Left ventricle myocardium inferior (tissue), 1 donor: ENCODE results near the gene LEP. TPM values are rescaled to one million over a fixed set of nuclear protein-coding genes. Genes with fewer than 3 reads are reported as not detected.
"Not testable (repeated sequence)": the region's sequence is repeated elsewhere in the genome, so short reads cannot be mapped to it uniquely, and the experiment has no call there.

Source experiments
- DNase-seq: peaks from one replicate; pipeline ENCODE4 v3.0.0-alpha.2; 2020
- H3K27ac ChIP-seq: fragments of 200-600 bp; replicated peaks from 2 replicates; pipeline ENCODE4 v1.8.0; 2021
- H3K27me3 ChIP-seq: fragments of 200-600 bp; 2 replicates; pipeline ENCODE4 v1.8.0; 2021; ENCODE audit warnings: low read depth
- H3K36me3 ChIP-seq: fragments of 200-600 bp; 2 replicates; pipeline ENCODE4 v1.8.0; 2021
- H3K4me1 ChIP-seq: fragments of 200-600 bp; 2 replicates; pipeline ENCODE4 v1.8.0; 2021
- H3K4me3 ChIP-seq: fragments of 200-600 bp; 2 replicates; pipeline ENCODE4 v1.8.0; 2021; ENCODE audit warnings: mild to moderate bottlenecking, moderate library complexity
- H3K9me3 ChIP-seq: fragments of 200-600 bp; replicated peaks from 2 replicates; pipeline ENCODE4 v1.8.0; 2021
- CTCF ChIP-seq: fragments of 200-600 bp; IDR thresholded peaks from 2 replicates; pipeline ENCODE4 v1.8.0; 2021; ENCODE audit warnings: antibody characterized with exemption, mild to moderate bottlenecking, borderline replicate concordance
- intact Hi-C: fragments of 100-400 bp; cut with micrococcal nuclease; formaldehyde crosslinking; loops from one replicate; pipeline ENCODE4 v1.11.0; 2022
- total RNA-seq: library from RNA; stranded (reverse); fragmentation: NEBNext Ultra II Directional; extraction: Animal tissue kit (Norgen Biotek cat#: 25700); gene quantifications from one replicate; pipeline ENCODE4 v1.2.1, GENCODE V29; 2021
- donor health status: DM: no; HTN: yes; CAD: no; lungs with severe emphysema.

LEP gene
- total RNA-seq, 1 donor from 2014 or later = 0.14 TPM

- Histone ChIP-seq H3K36me3 (peaks cover 27% of the 10 kb centered on the region), H3K27ac (no peak overlapping the region), H3K4me3 (no peak overlapping the region), H3K9me3 (peaks cover 35% of the 10 kb centered on the region), H3K4me1 (no peaks in the 10 kb centered on the region), H3K27me3 (no peaks in the 10 kb centered on the region)
- intact Hi-C loops = no loop called here
- no peak for TF ChIP-seq CTCF
- no peak for DNase-seq
Measured at GRCh38 chr7:128281605-128282380, 40.7 kb downstream of the LEP start.

GRCh38 chr7:128284102-128284501 is 43.0 kb downstream of the LEP start:
- no peak for DNase-seq
- intact Hi-C loops = no loop called here
- peaks cover 30% of the 10 kb centered on the region for H3K36me3 ChIP-seq
- no peak overlapping the region for H3K4me3 ChIP-seq
- H3K27ac ChIP-seq = no peak overlapping the region
- no peak for TF ChIP-seq CTCF
- no peaks in the 10 kb centered on the region for H3K27me3 ChIP-seq
- peaks cover 26% of the 10 kb centered on the region for H3K9me3 ChIP-seq
- no peaks in the 10 kb centered on the region for H3K4me1 ChIP-seq

- intact Hi-C loops = no loop called here
- no peak for TF ChIP-seq CTCF
- no peaks in the 10 kb centered on the region for H3K4me1 ChIP-seq
- no peak overlapping the region for H3K4me3 ChIP-seq
- peaks cover 13% of the 10 kb centered on the region for H3K36me3 ChIP-seq
- H3K27me3 ChIP-seq = no peaks in the 10 kb centered on the region
- no peak overlapping the region for H3K27ac ChIP-seq
- no peak for DNase-seq
- no peaks in the 10 kb centered on the region for H3K9me3 ChIP-seq
Measured at GRCh38 chr7:128287556-128287955, 46.5 kb downstream of the LEP start.

- H3K27ac ChIP-seq, intact Hi-C loops, H3K27me3 ChIP-seq, H3K36me3 ChIP-seq, H3K4me3 ChIP-seq, H3K9me3 ChIP-seq, DNase-seq: not testable (repeated sequence)
- H3K4me1 ChIP-seq = peaks cover 12% of the 10 kb centered on the region
Measured at GRCh38 chr7:128298004-128298403, 56.9 kb downstream of the LEP start.

GRCh38 chr7:128299109-128299607 is 58.1 kb downstream of the LEP start:
- Histone ChIP-seq H3K9me3 (no peaks in the 10 kb centered on the region), H3K27me3 (no peaks in the 10 kb centered on the region), H3K36me3 (peaks cover 12% of the 10 kb centered on the region), H3K27ac (no peak overlapping the region), H3K4me3 (no peak overlapping the region), H3K4me1 (peaks cover 12% of the 10 kb centered on the region)
- intact Hi-C loops = no loop called here
- no peak for TF ChIP-seq CTCF
- DNase-seq = no peak

GRCh38 chr7:128302139-128302538 is 61.1 kb downstream of the LEP start:
- TF ChIP-seq CTCF = no peak

More at GRCh38 chr7:128302139-128302538, 61.1 kb downstream of the LEP start:
- H3K27me3 ChIP-seq = no peaks in the 10 kb centered on the region
- H3K27ac ChIP-seq = no peak overlapping the region
- H3K36me3 ChIP-seq = peaks cover 40% of the 10 kb centered on the region
- intact Hi-C loops = no loop called here
- H3K4me1 ChIP-seq = peaks cover 12% of the 10 kb centered on the region
- H3K4me3 ChIP-seq = no peak overlapping the region
- DNase-seq = peak; percentile 35
- no peaks in the 10 kb centered on the region for H3K9me3 ChIP-seq
